Activated T-cell treated with anti-CD3 and anti-CD28 coated beads, Interleukin-2, amount 50 U/mL, for 4 hours (primary cell): Measurements from ENCODE around the gene TAF11. TPM values are rescaled to one million over a fixed set of nuclear protein-coding genes. Genes with fewer than 3 reads are reported as not detected.
"Not testable (repeated sequence)": the region's sequence is repeated elsewhere in the genome, so short reads cannot be mapped to it uniquely, and the experiment has no call there.

ENCODE experiments used
- ATAC-seq, 2 donors: fragments of 200-7000 bp; cut with Tn5 transposase; one replicate each; pipeline ENCODE4 v1.10.0; 2021
- DNase-seq: peaks from one replicate; pipeline ENCODE4 v3.0.0-alpha.2; 2020
- H3K27me3 Mint-ChIP-seq: one replicate; pipeline ENCODE4 v1.8.0; 2021; ENCODE audit warnings: low read depth, mixed read lengths
- H3K36me3 Mint-ChIP-seq: one replicate; pipeline ENCODE4 v1.8.0; 2022; ENCODE audit warnings: mixed read lengths; ENCODE audit not compliant: insufficient read depth
- H3K4me1 Mint-ChIP-seq: one replicate; pipeline ENCODE4 v1.8.0; 2021; ENCODE audit warnings: low read depth, mixed read lengths
- H3K4me3 Mint-ChIP-seq: one replicate; pipeline ENCODE4 v1.8.0; 2021; ENCODE audit warnings: mild to moderate bottlenecking, moderate library complexity, mixed read lengths
- H3K9me3 Mint-ChIP-seq: one replicate; pipeline ENCODE4 v1.8.0; 2021; ENCODE audit warnings: mixed read lengths
- total RNA-seq, 3 donors: library from RNA; stranded (reverse); gene quantifications; one replicate each; pipeline ENCODE4 v1.2.1, GENCODE V29; 2021

Gene TAF11
- total RNA-seq, 3 donors from 2014 or later: 26.1 to 33.4 (median 28.5) TPM

DNA sequence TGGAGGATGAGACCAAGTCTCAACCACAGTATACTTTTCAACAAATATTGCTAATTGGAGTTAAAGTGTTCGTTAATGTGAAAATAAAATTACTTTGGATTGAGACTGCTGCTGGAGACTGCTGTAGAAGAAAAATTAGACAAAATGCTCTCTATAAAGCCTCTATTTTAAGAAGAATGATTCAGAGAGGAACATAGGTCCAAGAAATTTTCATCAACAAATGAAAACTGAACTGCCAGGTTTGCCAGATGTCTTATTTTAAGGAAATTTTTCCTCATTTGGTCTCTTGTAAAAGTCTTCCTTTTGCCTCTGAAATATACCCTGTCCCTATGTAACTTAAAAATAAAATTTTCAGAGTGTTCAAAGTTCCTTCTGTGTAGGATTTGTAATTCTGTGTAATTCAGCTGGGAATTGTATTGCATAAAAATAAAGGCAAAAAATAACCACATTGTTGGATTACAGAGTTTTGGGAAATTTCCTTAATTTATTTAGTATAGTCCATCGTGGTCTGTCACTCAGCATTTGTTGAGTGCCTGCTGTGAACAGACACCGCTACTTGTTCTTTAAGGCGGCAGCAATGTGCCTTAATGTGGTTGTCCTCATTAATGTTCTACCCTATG, 28.6 kb upstream of the TAF11 start:
- no peaks in the 10 kb centered on the region for H3K9me3 Mint-ChIP-seq
- no peaks in the 10 kb centered on the region for H3K27me3 Mint-ChIP-seq
- H3K4me3 Mint-ChIP-seq: no peak overlapping the region
- H3K4me1 Mint-ChIP-seq: peaks cover 25% of the 10 kb centered on the region
- peaks cover 4% of the 10 kb centered on the region for H3K36me3 Mint-ChIP-seq
- DNase-seq (no peak), ATAC-seq (no peak)

GRCh38 chr6:34914358-34914757, 26.5 kb upstream of the TAF11 start:
- Mint-ChIP-seq H3K4me3 (no peak overlapping the region), H3K27me3 (no peaks in the 10 kb centered on the region), H3K4me1 (peaks cover 32% of the 10 kb centered on the region), H3K36me3 (peaks cover 4% of the 10 kb centered on the region), H3K9me3 (no peaks in the 10 kb centered on the region)
- ATAC-seq (no peak), DNase-seq (no peak)

DNA sequence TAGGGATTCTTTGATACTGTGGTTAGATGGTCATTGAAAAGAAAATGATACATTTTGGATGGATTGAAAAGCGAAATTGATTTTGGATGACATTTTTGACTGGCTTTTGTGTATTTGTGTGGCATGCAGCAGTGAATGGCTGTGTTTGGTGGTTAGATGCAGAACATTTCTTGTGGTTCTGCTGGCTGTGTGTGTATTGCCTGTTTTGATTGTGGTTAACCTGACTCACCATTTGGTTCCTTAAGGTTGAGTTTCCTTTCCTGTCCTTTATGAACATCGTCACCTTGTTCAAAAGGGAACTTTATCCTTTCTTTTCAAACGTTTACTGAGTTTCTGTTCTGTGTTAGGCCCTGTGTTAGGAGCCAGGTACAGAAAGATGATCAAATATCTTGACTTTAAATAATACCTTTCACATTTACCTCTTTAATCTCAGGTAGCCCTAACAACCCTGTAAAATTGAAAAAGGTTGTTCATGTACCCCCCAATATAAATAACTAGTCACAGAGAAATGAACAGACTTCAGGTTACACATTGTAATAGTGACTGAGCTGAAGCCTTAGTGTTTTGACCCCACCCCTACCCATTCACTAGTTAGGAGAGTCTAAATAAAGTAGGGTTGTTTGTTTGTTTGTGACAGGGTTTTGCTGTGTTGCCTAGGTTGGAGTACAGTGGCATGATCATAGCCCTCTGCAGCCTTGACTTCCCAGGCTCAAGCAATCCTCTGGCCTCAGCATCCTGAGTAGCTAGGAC, 25.0 kb upstream of the TAF11 start:
- DNase-seq: peak; percentile 7
- ATAC-seq: peak; percentile 98 to 99
- Mint-ChIP-seq H3K9me3 (no peaks in the 10 kb centered on the region), H3K27me3 (no peaks in the 10 kb centered on the region), H3K4me3 (peak overlapping the region; percentile 19), H3K4me1 (peaks cover 29% of the 10 kb centered on the region), H3K36me3 (peaks cover under 1% of the 10 kb centered on the region)

GRCh38 chr6:34911822-34912221, 24.0 kb upstream of the TAF11 start:
- H3K36me3 Mint-ChIP-seq: no peaks in the 10 kb centered on the region
- DNase-seq (no peak), ATAC-seq (no peak)
- peaks cover 29% of the 10 kb centered on the region for H3K4me1 Mint-ChIP-seq
- no peaks in the 10 kb centered on the region for H3K27me3 Mint-ChIP-seq
- no peaks in the 10 kb centered on the region for H3K9me3 Mint-ChIP-seq
- H3K4me3 Mint-ChIP-seq: no peak overlapping the region

- H3K27me3 Mint-ChIP-seq: no peaks in the 10 kb centered on the region
- no peak for ATAC-seq
Measured at GRCh38 chr6:34909320-34909883, 21.6 kb upstream of the TAF11 start.

GRCh38 chr6:34908194-34908593, 20.4 kb upstream of the TAF11 start:
- DNase-seq (no peak), ATAC-seq (no peak)
- no peaks in the 10 kb centered on the region for H3K36me3 Mint-ChIP-seq
- H3K4me1 Mint-ChIP-seq: peaks cover 26% of the 10 kb centered on the region
- no peaks in the 10 kb centered on the region for H3K27me3 Mint-ChIP-seq
- H3K4me3 Mint-ChIP-seq: no peak overlapping the region
- H3K9me3 Mint-ChIP-seq: no peaks in the 10 kb centered on the region

More at GRCh38 chr6:34909320-34909883, 21.6 kb upstream of the TAF11 start:
- no peak for DNase-seq
- no peaks in the 10 kb centered on the region for H3K36me3 Mint-ChIP-seq
- H3K4me1 Mint-ChIP-seq: peaks cover 31% of the 10 kb centered on the region
- no peaks in the 10 kb centered on the region for H3K9me3 Mint-ChIP-seq
- H3K4me3 Mint-ChIP-seq: no peak overlapping the region

- Mint-ChIP-seq H3K36me3 (no peaks in the 10 kb centered on the region), H3K4me3 (no peak overlapping the region), H3K4me1 (peaks cover 13% of the 10 kb centered on the region), H3K9me3 (no peaks in the 10 kb centered on the region), H3K27me3 (no peaks in the 10 kb centered on the region)
- ATAC-seq (no peak), DNase-seq (no peak)
Measured at GRCh38 chr6:34906826-34907225, 19.0 kb upstream of the TAF11 start.

DNA sequence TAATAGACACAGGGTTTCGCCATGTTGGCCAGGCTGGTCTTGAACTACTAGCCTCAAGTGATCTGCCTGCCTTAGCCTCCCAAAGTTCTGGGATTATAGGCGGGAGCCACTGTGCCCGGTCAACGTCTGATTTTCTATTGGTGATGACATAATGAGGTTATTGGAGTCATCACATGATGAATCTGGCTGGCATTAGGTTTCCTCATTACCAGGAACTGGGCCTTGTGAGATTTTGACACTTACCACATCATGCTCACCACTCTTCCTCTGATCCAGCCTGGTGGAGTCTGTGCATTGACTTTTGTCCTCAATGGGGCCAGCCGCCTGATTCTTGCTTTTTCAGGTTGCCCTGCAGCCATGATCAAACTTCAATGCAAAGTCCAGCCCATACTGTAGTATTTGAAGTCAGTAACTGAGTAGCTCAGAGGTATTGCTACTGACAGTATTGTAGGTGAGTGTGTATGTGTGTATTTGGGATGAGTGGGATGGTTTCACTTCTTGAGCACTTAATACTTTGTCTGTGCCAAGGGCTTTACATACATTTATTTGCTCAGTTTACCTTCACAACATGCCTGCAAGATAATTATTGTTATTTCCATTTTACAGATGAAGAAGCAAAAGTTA, 17.3 kb upstream of the TAF11 start:
- no peak overlapping the region for H3K4me3 Mint-ChIP-seq
- H3K36me3 Mint-ChIP-seq: no peaks in the 10 kb centered on the region
- H3K4me1 Mint-ChIP-seq: peaks cover 5% of the 10 kb centered on the region
- ATAC-seq (no peak), DNase-seq (no peak)
- H3K27me3 Mint-ChIP-seq: no peaks in the 10 kb centered on the region
- no peaks in the 10 kb centered on the region for H3K9me3 Mint-ChIP-seq

DNA sequence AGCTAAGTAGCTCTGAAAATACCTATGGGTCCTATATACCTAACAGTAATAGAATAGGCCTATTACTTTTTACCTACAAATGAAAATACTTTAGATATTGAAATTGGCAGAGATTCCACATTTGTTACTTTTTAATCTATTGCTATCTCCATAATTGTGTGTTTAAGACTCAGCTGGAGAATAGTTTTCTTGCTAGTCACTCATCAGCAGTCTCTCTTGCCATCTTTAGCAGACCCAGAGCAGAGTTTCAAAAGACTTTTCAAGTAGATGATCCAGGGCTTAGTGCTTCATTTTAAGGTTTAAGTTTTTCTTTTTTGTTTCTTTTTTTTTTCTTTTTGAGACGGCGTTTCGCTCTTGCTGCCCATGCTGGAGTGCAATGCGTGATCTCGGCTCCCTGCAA, 14.1 kb upstream of the TAF11 start:
- Mint-ChIP-seq H3K36me3 (no peaks in the 10 kb centered on the region), H3K4me1 (peaks cover 2% of the 10 kb centered on the region), H3K9me3 (no peaks in the 10 kb centered on the region), H3K4me3 (no peak overlapping the region), H3K27me3 (no peaks in the 10 kb centered on the region)
- DNase-seq (no peak), ATAC-seq (no peak)

DNA sequence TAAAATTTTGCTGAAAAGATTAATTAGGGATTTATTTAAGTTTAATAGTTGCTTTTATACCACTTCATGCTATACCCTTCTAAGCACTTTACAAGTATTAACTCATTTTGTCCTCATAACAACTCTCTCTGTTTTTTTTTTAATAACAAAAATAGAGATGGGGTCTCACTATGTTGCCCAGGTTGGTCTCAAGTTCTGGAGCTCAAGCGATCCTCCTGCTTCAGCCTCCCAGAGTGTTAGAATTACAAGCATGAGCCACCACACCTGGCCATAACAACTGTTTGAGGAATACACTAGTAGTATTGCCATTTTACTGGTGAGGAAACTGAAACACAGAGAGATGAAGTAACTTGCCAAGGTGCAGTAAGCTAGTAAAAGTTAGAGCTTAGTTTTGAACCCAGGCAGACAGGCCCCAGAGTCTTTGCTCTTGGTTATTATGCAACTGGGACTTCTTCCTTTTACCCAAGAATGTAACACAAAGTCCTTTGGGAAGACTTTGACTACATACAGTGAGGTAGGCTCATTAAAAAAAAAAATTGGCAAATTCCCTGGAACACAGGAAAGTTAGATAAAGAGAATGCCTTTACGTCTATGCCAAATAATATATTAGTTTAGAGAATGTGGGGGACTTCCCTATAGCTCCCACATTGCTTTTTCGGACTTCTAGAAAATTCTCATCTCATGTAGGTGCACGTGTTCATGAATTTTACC, 12.6 kb upstream of the TAF11 start:
- Mint-ChIP-seq H3K9me3 (no peaks in the 10 kb centered on the region), H3K4me3 (no peak overlapping the region), H3K4me1 (no peaks in the 10 kb centered on the region), H3K27me3 (no peaks in the 10 kb centered on the region), H3K36me3 (no peaks in the 10 kb centered on the region)
- ATAC-seq (no peak), DNase-seq (no peak)

GRCh38 chr6:34899748-34900147, 11.9 kb upstream of the TAF11 start:
- not testable (repeated sequence) for H3K36me3 Mint-ChIP-seq, H3K27me3 Mint-ChIP-seq, H3K4me3 Mint-ChIP-seq, H3K4me1 Mint-ChIP-seq, H3K9me3 Mint-ChIP-seq, DNase-seq, ATAC-seq

DNA sequence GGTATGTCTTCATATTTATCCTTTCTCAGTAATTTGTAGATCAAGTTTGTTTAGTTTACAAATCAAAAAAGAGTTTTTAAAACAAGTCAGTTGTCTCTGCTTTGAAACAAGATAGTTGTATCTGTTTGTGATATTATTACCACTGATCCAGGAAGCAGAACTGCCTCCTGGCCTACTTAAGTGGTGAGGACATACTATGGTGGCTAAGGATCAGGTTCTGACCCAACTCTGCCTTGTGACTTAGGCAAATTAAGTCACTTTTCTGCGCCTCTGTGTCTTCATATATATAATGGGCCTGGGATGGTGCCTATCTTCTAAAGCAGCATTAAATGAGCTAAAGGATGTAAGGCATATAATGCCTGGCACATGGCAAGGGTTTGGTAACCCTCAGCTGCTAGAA, 9.9 kb upstream of the TAF11 start:
- H3K36me3 Mint-ChIP-seq: no peaks in the 10 kb centered on the region
- H3K9me3 Mint-ChIP-seq: no peaks in the 10 kb centered on the region
- no peak overlapping the region for H3K4me3 Mint-ChIP-seq
- peaks cover under 1% of the 10 kb centered on the region for H3K4me1 Mint-ChIP-seq
- ATAC-seq (no peak), DNase-seq (no peak)
- H3K27me3 Mint-ChIP-seq: no peaks in the 10 kb centered on the region

- H3K9me3 Mint-ChIP-seq: no peaks in the 10 kb centered on the region
- H3K4me3 Mint-ChIP-seq: no peak overlapping the region
- H3K27me3 Mint-ChIP-seq: no peaks in the 10 kb centered on the region
- H3K4me1 Mint-ChIP-seq: peaks cover 6% of the 10 kb centered on the region
- no peak for DNase-seq
- ATAC-seq: no peak
- peaks cover 2% of the 10 kb centered on the region for H3K36me3 Mint-ChIP-seq
Measured at GRCh38 chr6:34897130-34897529, 9.3 kb upstream of the TAF11 start.

GRCh38 chr6:34894693-34895092, 6.9 kb upstream of the TAF11 start:
- Mint-ChIP-seq H3K36me3 (peaks cover 2% of the 10 kb centered on the region), H3K4me3 (no peak overlapping the region), H3K4me1 (peaks cover 24% of the 10 kb centered on the region), H3K27me3 (no peaks in the 10 kb centered on the region), H3K9me3 (no peaks in the 10 kb centered on the region)
- ATAC-seq: no peak
- DNase-seq: no peak
